Upper lobe of left lung (tissue), 6 donors: ENCODE data around the gene SLC5A1. TPM values are rescaled to one million over a fixed set of nuclear protein-coding genes. Genes with fewer than 3 reads are reported as not detected.

Experiments
- ATAC-seq, 2 donors: fragments of 200-7000 bp; cut with Tn5 transposase; one replicate each; pipeline ENCODE4 v1.9.1; 2022; ENCODE audit warnings: mild to moderate bottlenecking in 2 of 2, moderate library complexity in 2 of 2; ENCODE audit not compliant: low FRiP score in 2 of 2
- DNase-seq, 2 donors: peaks; one replicate each; pipeline ENCODE4 v3.0.0-alpha.2; 2019 to 2020
- H3K27ac ChIP-seq, 4 donors: fragments of 200-600 bp; sonication (generic); one replicate each; pipeline ENCODE4 v1.5.1; 2016 to 2019
- H3K27me3 ChIP-seq, 4 donors: fragments of 200-600 bp; sonication (generic); one replicate each; pipeline ENCODE4 v1.5.1; 2017 to 2019
- H3K36me3 ChIP-seq, 4 donors: fragments of 200-600 bp; sonication (generic); one replicate each; pipeline ENCODE4 v1.5.1; 2016 to 2019
- H3K4me1 ChIP-seq, 4 donors: fragments of 200-600 bp; sonication (generic); one replicate each; pipeline ENCODE4 v1.5.1; 2018 to 2019
- H3K4me3 ChIP-seq, 4 donors: fragments of 200-600 bp; sonication (generic); one replicate each; pipeline ENCODE4 v1.5.1; 2017 to 2019; ENCODE audit warnings: mild to moderate bottlenecking in 2 of 4, moderate library complexity in 1 of 4
- H3K9me3 ChIP-seq, 4 donors: fragments of 200-600 bp; sonication (generic); one replicate each; pipeline ENCODE4 v1.5.1; 2018 to 2019
- EP300 ChIP-seq, 4 donors: sonication (generic); formaldehyde crosslinking; IDR thresholded peaks; one replicate each; pipeline ENCODE4 v1.5.1; 2017; ENCODE audit warnings: antibody characterized with exemption in 4 of 4, control low read depth in 2 of 4
- POLR2A ChIP-seq, 4 donors: fragments of 450-650 bp; IDR thresholded peaks; one replicate each; pipeline ENCODE4 v1.5.1; 2016 to 2017; ENCODE audit warnings: antibody characterized with exemption in 4 of 4, mild to moderate bottlenecking in 2 of 4
- POLR2AphosphoS5 ChIP-seq, 2 donors: sonication (generic); formaldehyde crosslinking; IDR thresholded peaks; one replicate each; pipeline ENCODE4 v1.5.1; 2017; ENCODE audit warnings: antibody characterized with exemption in 2 of 2
- WGBS, 2 donors: methylation state at CpG; one replicate each; pipeline ENCODE4 v1.1.5; 2017 to 2018; 5-methylcytosine and 5-hydroxymethylcytosine counted together
- total RNA-seq, 6 donors: library from RNA; depleted of rRNA in 4 of 6; stranded (reverse); fragments of >200 nt in 4 of 6; gene quantifications; one replicate each; pipeline versions ENCODE4 v1.1.0 to v1.2.1, GENCODE V29; 2016 to 2021
- TF ChIP-seq, protein P1 (sequence below), 6 experiments: fragments of 450-650 bp in 4 of 6; fragments of 200-600 bp in 2 of 6; sonication (generic) in 2 of 6; IDR thresholded peaks; one replicate each; pipeline ENCODE4 v1.5.1; 2016 to 2019; ENCODE audit warnings: antibody characterized with exemption in 6 of 6
- donor health status: DM: no; HTN: no; CAD: no; lungs with moderate emphysema.
- donor health status: DM: no; HTN: yes; CAD: no; lungs with severe emphysema.

SLC5A1 gene
- total RNA-seq, 6 donors from 2014 or later, result 1.1 to 10.0 (median 2.0) TPM; not detected in 1

GRCh38 chr22:32066820-32067219 lies 23.8 kb downstream of the SLC5A1 start:
- no peaks in the 10 kb centered on the region for H3K4me1 ChIP-seq
- no peak overlapping the region for H3K4me3 ChIP-seq
- no peaks in the 10 kb centered on the region for H3K27me3 ChIP-seq
- WGBS, 2 donors, result 61 to 68% methylated on average over 2 to 3 of the region's 3 CpGs
- DNase-seq (no peak), ATAC-seq (no peak)
- TF ChIP-seq, protein P1, sequence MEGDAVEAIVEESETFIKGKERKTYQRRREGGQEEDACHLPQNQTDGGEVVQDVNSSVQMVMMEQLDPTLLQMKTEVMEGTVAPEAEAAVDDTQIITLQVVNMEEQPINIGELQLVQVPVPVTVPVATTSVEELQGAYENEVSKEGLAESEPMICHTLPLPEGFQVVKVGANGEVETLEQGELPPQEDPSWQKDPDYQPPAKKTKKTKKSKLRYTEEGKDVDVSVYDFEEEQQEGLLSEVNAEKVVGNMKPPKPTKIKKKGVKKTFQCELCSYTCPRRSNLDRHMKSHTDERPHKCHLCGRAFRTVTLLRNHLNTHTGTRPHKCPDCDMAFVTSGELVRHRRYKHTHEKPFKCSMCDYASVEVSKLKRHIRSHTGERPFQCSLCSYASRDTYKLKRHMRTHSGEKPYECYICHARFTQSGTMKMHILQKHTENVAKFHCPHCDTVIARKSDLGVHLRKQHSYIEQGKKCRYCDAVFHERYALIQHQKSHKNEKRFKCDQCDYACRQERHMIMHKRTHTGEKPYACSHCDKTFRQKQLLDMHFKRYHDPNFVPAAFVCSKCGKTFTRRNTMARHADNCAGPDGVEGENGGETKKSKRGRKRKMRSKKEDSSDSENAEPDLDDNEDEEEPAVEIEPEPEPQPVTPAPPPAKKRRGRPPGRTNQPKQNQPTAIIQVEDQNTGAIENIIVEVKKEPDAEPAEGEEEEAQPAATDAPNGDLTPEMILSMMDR (IDR thresholded peaks at IDR 0.05), result no peak
- TF ChIP-seq EP300 (IDR thresholded peaks at IDR 0.05) (no peak), POLR2A (IDR thresholded peaks at IDR 0.05) (no peak), POLR2AphosphoS5 (IDR thresholded peaks at IDR 0.05) (no peak)
- no peaks in the 10 kb centered on the region for H3K36me3 ChIP-seq
- H3K27ac ChIP-seq, result no peak overlapping the region
- no peaks in the 10 kb centered on the region for H3K9me3 ChIP-seq

- H3K4me3 ChIP-seq, result no peak overlapping the region
- no peaks in the 10 kb centered on the region for H3K9me3 ChIP-seq
- no peaks in the 10 kb centered on the region for H3K4me1 ChIP-seq
- no peak overlapping the region for H3K27ac ChIP-seq
- WGBS, 2 donors, result 11 to 39% methylated on average over 2 of the region's 2 CpGs
- no peak for TF ChIP-seq POLR2AphosphoS5 (IDR thresholded peaks at IDR 0.05)
- TF ChIP-seq, protein P1 (IDR thresholded peaks at IDR 0.05), result no peak
- no peak for TF ChIP-seq POLR2A (IDR thresholded peaks at IDR 0.05)
- no peak for TF ChIP-seq EP300 (IDR thresholded peaks at IDR 0.05)
- no peaks in the 10 kb centered on the region for H3K36me3 ChIP-seq
- ATAC-seq (no peak), DNase-seq (no peak)
- H3K27me3 ChIP-seq, result no peaks in the 10 kb centered on the region
These were observed 24.6 kb downstream of the SLC5A1 start for GRCh38 chr22:32067613-32068012.

DNA sequence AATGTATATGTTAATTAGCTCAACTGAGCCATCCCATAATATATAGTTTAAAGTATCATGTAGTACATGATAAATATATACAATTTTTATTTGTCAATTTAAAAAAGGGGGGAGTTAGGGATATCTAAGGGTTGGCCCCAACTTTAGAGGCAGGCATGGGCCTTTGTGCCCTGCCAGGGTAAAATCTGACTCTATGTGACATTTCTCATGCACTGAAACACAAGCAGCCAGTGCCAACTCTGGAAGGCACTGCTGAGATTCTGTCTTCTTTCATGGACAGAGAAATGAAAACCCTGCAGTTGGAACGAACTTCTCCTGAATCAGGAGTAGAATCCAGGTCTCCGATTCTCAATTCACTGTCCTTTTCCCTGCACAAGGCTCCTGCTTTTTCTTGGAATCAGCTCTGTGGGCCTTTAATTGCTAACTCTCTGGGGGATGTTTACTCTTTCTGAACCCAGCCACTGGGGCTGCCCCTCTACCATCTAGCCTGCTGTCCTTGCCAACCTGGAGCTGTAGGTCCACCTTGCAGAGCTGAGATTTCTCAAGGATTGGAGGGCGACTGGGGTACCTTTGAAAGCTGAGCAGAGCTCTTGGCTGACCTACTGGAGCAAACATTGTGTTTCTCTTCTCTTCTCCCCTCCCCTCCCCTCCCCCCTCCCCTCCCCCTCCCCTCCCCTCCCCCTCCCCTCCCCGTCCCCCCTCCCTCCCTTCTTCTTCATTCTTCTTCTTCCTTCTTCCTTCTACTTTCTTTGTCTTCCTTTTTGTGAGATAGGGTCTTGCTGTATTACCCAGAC lies 26.7 kb downstream of the SLC5A1 start:
- Histone ChIP-seq H3K4me3 (no peak overlapping the region), H3K4me1 (no peaks in the 10 kb centered on the region), H3K9me3 (no peaks in the 10 kb centered on the region), H3K27ac (no peak overlapping the region), H3K27me3 (no peaks in the 10 kb centered on the region), H3K36me3 (no peaks in the 10 kb centered on the region)
- no peak for TF ChIP-seq POLR2A (IDR thresholded peaks at IDR 0.05)
- TF ChIP-seq EP300 (IDR thresholded peaks at IDR 0.05), result no peak
- TF ChIP-seq, protein P1 (IDR thresholded peaks at IDR 0.05), result no peak
- TF ChIP-seq POLR2AphosphoS5 (IDR thresholded peaks at IDR 0.05), result no peak
- ATAC-seq (no peak), DNase-seq (no peak)
- 71 to 76% methylated on average over 3 to 4 of the region's 4 CpGs for WGBS, 2 donors

DNA sequence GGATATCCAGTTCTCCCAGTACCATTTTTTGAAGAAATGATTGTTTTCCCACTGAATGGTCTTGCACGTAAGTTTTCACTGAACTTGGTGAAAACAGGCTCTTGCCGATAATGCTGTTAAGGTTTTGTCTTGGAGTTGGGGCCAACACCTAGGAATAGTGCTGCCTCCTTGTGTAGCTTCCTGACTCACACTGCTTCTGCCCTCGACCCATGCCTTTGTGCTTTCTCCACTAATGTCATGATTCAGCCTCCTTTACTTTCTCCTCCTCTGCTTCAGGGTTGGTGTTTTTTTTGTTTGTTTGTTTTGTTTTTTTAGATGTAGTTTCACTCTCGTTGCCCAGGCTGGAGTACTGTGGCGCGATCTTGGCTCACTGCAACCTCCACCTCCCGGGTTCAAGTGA lies 30.2 kb downstream of the SLC5A1 start:
- ATAC-seq (no peak), DNase-seq (no peak)
- no peak overlapping the region for H3K27ac ChIP-seq
- no peak for TF ChIP-seq POLR2A (IDR thresholded peaks at IDR 0.05)
- TF ChIP-seq, protein P1 (IDR thresholded peaks at IDR 0.05), result no peak
- TF ChIP-seq EP300 (IDR thresholded peaks at IDR 0.05), result no peak
- TF ChIP-seq POLR2AphosphoS5 (IDR thresholded peaks at IDR 0.05), result no peak
- H3K4me3 ChIP-seq, result no peak overlapping the region
- H3K4me1 ChIP-seq, result no peaks in the 10 kb centered on the region
- H3K9me3 ChIP-seq, result no peaks in the 10 kb centered on the region
- H3K36me3 ChIP-seq, result no peaks in the 10 kb centered on the region
- H3K27me3 ChIP-seq, result no peaks in the 10 kb centered on the region
- whole genome bisulfite sequencing, 2 donors, result 82 to 87% methylated on average over 7 of the region's 7 CpGs
